Upper lobe of left lung (tissue), 6 donors: ENCODE data around the gene TSPAN2. TPM values are rescaled to one million over a fixed set of nuclear protein-coding genes. Genes with fewer than 3 reads are reported as not detected.

Experiments
- ATAC-seq, 2 donors: fragments of 200-7000 bp; cut with Tn5 transposase; one replicate each; pipeline ENCODE4 v1.9.1; 2022; ENCODE audit warnings: mild to moderate bottlenecking in 2 of 2, moderate library complexity in 2 of 2; ENCODE audit not compliant: low FRiP score in 2 of 2
- DNase-seq, 2 donors: peaks; one replicate each; pipeline ENCODE4 v3.0.0-alpha.2; 2019 to 2020
- H3K27ac ChIP-seq, 4 donors: fragments of 200-600 bp; sonication (generic); one replicate each; pipeline ENCODE4 v1.5.1; 2016 to 2019
- H3K27me3 ChIP-seq, 4 donors: fragments of 200-600 bp; sonication (generic); one replicate each; pipeline ENCODE4 v1.5.1; 2017 to 2019
- H3K36me3 ChIP-seq, 4 donors: fragments of 200-600 bp; sonication (generic); one replicate each; pipeline ENCODE4 v1.5.1; 2016 to 2019
- H3K4me1 ChIP-seq, 4 donors: fragments of 200-600 bp; sonication (generic); one replicate each; pipeline ENCODE4 v1.5.1; 2018 to 2019
- H3K4me3 ChIP-seq, 4 donors: fragments of 200-600 bp; sonication (generic); one replicate each; pipeline ENCODE4 v1.5.1; 2017 to 2019; ENCODE audit warnings: mild to moderate bottlenecking in 2 of 4, moderate library complexity in 1 of 4
- H3K9me3 ChIP-seq, 4 donors: fragments of 200-600 bp; sonication (generic); one replicate each; pipeline ENCODE4 v1.5.1; 2018 to 2019
- EP300 ChIP-seq, 4 donors: sonication (generic); formaldehyde crosslinking; IDR thresholded peaks; one replicate each; pipeline ENCODE4 v1.5.1; 2017; ENCODE audit warnings: antibody characterized with exemption in 4 of 4, control low read depth in 2 of 4
- POLR2A ChIP-seq, 4 donors: fragments of 450-650 bp; IDR thresholded peaks; one replicate each; pipeline ENCODE4 v1.5.1; 2016 to 2017; ENCODE audit warnings: antibody characterized with exemption in 4 of 4, mild to moderate bottlenecking in 2 of 4
- POLR2AphosphoS5 ChIP-seq, 2 donors: sonication (generic); formaldehyde crosslinking; IDR thresholded peaks; one replicate each; pipeline ENCODE4 v1.5.1; 2017; ENCODE audit warnings: antibody characterized with exemption in 2 of 2
- WGBS, 2 donors: methylation state at CpG; one replicate each; pipeline ENCODE4 v1.1.5; 2017 to 2018; 5-methylcytosine and 5-hydroxymethylcytosine counted together
- total RNA-seq, 6 donors: library from RNA; depleted of rRNA in 4 of 6; stranded (reverse); fragments of >200 nt in 4 of 6; gene quantifications; one replicate each; pipeline versions ENCODE4 v1.1.0 to v1.2.1, GENCODE V29; 2016 to 2021
- TF ChIP-seq, protein P1 (sequence below), 6 experiments: fragments of 450-650 bp in 4 of 6; fragments of 200-600 bp in 2 of 6; sonication (generic) in 2 of 6; IDR thresholded peaks; one replicate each; pipeline ENCODE4 v1.5.1; 2016 to 2019; ENCODE audit warnings: antibody characterized with exemption in 6 of 6
- donor health status: DM: no; HTN: no; CAD: no; lungs with moderate emphysema.
- donor health status: DM: no; HTN: yes; CAD: no; lungs with severe emphysema.

Gene TSPAN2
- total RNA-seq, 6 donors from 2014 or later, result 1.7 to 13.7 (median 4.5) TPM

DNA sequence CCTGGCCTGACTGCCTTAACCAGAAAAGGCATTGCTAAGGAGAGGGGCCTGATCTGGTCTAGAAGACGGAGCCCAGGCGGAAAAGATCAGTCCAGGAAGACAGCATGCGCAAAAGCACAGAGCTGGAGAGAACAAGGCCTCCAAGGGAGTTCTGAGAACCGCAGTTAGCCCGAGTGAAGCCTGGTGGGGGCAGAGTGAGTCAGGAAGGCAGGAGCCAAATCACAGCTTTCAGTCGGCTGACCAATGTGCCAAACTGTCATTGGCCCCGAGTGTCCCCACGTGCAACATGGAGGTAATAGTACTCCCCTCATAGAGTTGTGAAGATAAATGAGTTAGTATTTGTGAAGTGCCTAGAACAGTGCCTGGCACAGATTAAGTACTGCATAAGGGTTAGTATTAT is 1.2 kb upstream of the TSPAN2 start:
- WGBS, 2 donors, result 58 to 80% methylated on average over 8 of the region's 8 CpGs
- Histone ChIP-seq H3K4me1 (peaks cover 8 to 24% (median 14%) of the 10 kb centered on the region in 4 donors), H3K9me3 (no peaks in the 10 kb centered on the region), H3K36me3 (no peaks in the 10 kb centered on the region), H3K27me3 (no peaks in the 10 kb centered on the region), H3K27ac (peak overlapping the region in 3 of 4 donors; percentile 35 to 88 (median 38)), H3K4me3 (no peak overlapping the region)
- no peak for DNase-seq
- no peak for TF ChIP-seq POLR2A (IDR thresholded peaks at IDR 0.05)
- no peak for TF ChIP-seq EP300 (IDR thresholded peaks at IDR 0.05)
- TF ChIP-seq, protein P1, sequence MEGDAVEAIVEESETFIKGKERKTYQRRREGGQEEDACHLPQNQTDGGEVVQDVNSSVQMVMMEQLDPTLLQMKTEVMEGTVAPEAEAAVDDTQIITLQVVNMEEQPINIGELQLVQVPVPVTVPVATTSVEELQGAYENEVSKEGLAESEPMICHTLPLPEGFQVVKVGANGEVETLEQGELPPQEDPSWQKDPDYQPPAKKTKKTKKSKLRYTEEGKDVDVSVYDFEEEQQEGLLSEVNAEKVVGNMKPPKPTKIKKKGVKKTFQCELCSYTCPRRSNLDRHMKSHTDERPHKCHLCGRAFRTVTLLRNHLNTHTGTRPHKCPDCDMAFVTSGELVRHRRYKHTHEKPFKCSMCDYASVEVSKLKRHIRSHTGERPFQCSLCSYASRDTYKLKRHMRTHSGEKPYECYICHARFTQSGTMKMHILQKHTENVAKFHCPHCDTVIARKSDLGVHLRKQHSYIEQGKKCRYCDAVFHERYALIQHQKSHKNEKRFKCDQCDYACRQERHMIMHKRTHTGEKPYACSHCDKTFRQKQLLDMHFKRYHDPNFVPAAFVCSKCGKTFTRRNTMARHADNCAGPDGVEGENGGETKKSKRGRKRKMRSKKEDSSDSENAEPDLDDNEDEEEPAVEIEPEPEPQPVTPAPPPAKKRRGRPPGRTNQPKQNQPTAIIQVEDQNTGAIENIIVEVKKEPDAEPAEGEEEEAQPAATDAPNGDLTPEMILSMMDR (IDR thresholded peaks at IDR 0.05), result no peak
- TF ChIP-seq POLR2AphosphoS5 (IDR thresholded peaks at IDR 0.05), result no peak
- ATAC-seq, result peak; percentile 9 to 16

DNA sequence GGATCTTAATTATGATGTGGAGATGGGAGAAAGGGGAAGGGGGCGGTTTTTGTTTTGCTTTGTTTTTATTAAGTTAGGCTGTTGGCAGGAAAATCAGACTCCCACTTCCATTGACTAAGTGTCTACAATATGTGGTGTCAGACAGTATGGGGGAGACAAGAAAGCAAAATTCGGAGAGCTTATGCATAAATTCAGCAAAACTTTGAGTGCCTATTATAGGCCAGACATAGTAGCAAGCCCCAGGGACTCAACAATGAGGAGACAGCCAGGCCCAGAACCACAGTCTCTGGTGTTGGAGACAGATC is 835 bp upstream of the TSPAN2 start:
- no peaks in the 10 kb centered on the region for H3K9me3 ChIP-seq
- H3K27me3 ChIP-seq, result no peaks in the 10 kb centered on the region
- peaks cover 11 to 28% (median 16%) of the 10 kb centered on the region in 4 donors for H3K4me1 ChIP-seq
- no peaks in the 10 kb centered on the region for H3K36me3 ChIP-seq
- ATAC-seq, result peak; percentile 5 to 31
- H3K4me3 ChIP-seq, result peak overlapping the region in 3 of 4 donors; percentile 58 to 81 (median 75)
- no peak for DNase-seq
- TF ChIP-seq, protein P1 (IDR thresholded peaks at IDR 0.05), result peak in 1 of 6 experiments; percentile 2
- TF ChIP-seq POLR2A (IDR thresholded peaks at IDR 0.05) (no peak), EP300 (IDR thresholded peaks at IDR 0.05) (no peak), POLR2AphosphoS5 (IDR thresholded peaks at IDR 0.05) (no peak)
- 30 to 38% methylated on average over 2 of the region's 2 CpGs for WGBS, 2 donors
- peak overlapping the region in 3 of 4 donors; percentile 35 to 88 (median 38) for H3K27ac ChIP-seq

DNA sequence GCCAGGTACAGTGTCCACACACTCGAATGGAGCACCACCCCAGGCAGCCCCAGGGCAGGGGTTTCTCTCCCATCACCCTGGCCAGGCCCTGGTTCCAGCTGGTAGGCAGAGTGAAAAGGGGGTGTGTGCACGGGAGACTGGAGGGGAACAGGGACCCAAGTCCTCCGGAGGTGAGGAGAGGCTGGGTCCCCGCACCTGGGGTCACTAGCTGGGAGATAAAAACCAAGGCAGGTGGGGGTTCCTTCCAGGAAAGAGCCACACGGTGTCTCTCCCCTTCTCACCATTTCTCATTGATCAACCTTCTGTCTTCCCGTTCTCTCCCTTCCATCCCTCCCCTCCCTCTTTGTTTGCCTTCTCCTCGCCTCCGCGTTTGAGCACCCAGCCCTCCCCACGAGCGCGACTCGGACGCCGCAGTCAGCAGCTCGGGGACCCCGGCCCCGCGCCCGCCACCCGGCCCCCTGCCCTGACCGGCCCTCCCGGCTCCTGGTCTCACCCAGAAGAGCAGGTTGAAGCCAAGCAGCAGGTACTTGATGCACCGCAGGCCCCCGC is 358 bp downstream of the TSPAN2 start:
- TF ChIP-seq POLR2A (IDR thresholded peaks at IDR 0.05), result no peak
- TF ChIP-seq, protein P1 (IDR thresholded peaks at IDR 0.05), result no peak
- no peak for TF ChIP-seq POLR2AphosphoS5 (IDR thresholded peaks at IDR 0.05)
- TF ChIP-seq EP300 (IDR thresholded peaks at IDR 0.05), result no peak
- Histone ChIP-seq H3K4me1 (peaks cover 16 to 33% (median 18%) of the 10 kb centered on the region in 4 donors), H3K36me3 (no peaks in the 10 kb centered on the region), H3K4me3 (peak overlapping the region; percentile 42 to 81 (median 66)), H3K27me3 (no peaks in the 10 kb centered on the region), H3K9me3 (no peaks in the 10 kb centered on the region), H3K27ac (peak overlapping the region in 3 of 4 donors; percentile 69 to 88 (median 78))
- DNase-seq (no peak), ATAC-seq (no peak)
- WGBS, 2 donors, result 6 to 8% methylated on average over 21 to 22 of the region's 25 CpGs

DNA sequence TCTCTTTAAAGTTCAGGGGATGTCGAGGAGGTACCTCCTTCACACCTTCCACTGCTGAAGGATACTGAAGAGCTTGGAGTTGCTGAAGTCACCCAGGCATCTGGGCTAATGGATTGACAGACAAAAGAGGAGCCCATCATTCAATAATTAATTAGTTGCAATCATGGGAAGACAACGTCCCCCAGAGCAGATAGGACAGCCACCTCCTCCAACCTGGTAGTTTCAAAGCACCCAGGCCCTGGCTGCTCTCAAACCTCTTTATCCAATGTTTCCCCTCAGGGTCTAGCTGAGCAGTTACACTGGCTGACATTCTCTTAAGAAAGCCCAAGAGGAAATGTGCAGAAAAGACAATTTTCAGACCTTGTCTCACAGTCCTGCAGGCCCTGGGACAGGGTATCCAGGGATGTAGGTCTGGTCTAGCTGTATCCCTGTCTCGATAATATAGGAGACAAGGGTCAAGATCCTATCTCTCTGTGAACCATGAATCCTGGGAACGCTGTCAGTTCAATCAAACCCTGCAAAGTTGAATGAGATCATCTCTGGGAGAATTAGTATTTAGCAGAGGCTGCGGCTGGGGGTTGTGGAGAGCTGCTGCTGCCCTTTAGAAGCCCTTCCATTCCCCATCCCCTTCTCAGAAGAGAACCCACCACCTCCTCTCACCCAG is 1.1 kb downstream of the TSPAN2 start:
- no peak for DNase-seq
- Histone ChIP-seq H3K9me3 (no peaks in the 10 kb centered on the region), H3K27me3 (no peaks in the 10 kb centered on the region), H3K4me3 (peak overlapping the region in 2 of 4 donors; percentile 75 to 81), H3K4me1 (peaks cover 16 to 33% (median 18%) of the 10 kb centered on the region in 4 donors), H3K27ac (peak overlapping the region in 1 of 4 donors; percentile 88), H3K36me3 (no peaks in the 10 kb centered on the region)
- no peak for ATAC-seq
- TF ChIP-seq, protein P1 (IDR thresholded peaks at IDR 0.05), result no peak
- TF ChIP-seq EP300 (IDR thresholded peaks at IDR 0.05) (no peak), POLR2AphosphoS5 (IDR thresholded peaks at IDR 0.05) (no peak), POLR2A (IDR thresholded peaks at IDR 0.05) (no peak)
- WGBS, 2 donors, result 76 to 93% methylated on average over 5 of the region's 5 CpGs
